Measurements from ENCODE around the gene TECPR2. TPM values are rescaled to one million over a fixed set of nuclear protein-coding genes. Genes with fewer than 3 reads are reported as not detected.

The TECPR2 gene
- total RNA-seq, 1 donor from 2014 or later, result 27.0 TPM

- no peak for TF ChIP-seq CTCF (conservative IDR thresholded peaks at IDR 0.05)
- H3K4me1 Mint-ChIP-seq, result no peaks in the 10 kb centered on the region
- H3K27ac Mint-ChIP-seq (ENCODE audit: unreplicated experiment), result no peak overlapping the region
- peaks cover 2% of the 10 kb centered on the region for H3K36me3 Mint-ChIP-seq (ENCODE audit: low read depth)
- no peaks in the 10 kb centered on the region for H3K27me3 Mint-ChIP-seq (ENCODE audit: low read depth)
- no peak overlapping the region for H3K4me3 Mint-ChIP-seq
- no peaks in the 10 kb centered on the region for H3K9me3 Mint-ChIP-seq
- no peak for DNase-seq (ENCODE audit: low read depth, low spot score)
These were observed 10.4 kb downstream of the TECPR2 start for GRCh38 chr14:102373110-102373509.

DNA sequence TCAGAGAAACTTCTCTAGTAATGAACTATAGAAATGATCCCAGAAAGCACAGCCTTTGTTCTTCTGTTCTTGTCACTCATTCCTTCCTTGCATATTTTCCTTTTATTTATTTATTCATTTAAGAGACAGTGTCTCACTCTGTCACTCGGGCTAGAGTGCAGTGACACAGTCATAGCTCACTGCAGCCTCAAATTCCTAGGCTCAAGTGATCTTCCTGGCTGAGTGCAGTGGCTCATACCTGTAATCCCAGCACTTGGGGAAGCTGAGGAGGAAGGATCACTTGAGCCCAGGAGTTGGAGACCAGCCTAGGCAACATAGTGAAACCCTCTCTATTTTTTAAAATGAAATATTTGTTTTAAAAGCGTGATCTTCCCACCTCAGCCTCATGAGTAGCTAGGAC, 11.5 kb downstream of the TECPR2 start:
- TF ChIP-seq CTCF (conservative IDR thresholded peaks at IDR 0.05), result no peak
- peak overlapping the region; percentile 35 for H3K27ac Mint-ChIP-seq (ENCODE audit: unreplicated experiment)
- DNase-seq (ENCODE audit: low read depth, low spot score), result no peak
- H3K36me3 Mint-ChIP-seq (ENCODE audit: low read depth), result peaks cover 6% of the 10 kb centered on the region
- H3K9me3 Mint-ChIP-seq, result no peaks in the 10 kb centered on the region
- no peak overlapping the region for H3K4me3 Mint-ChIP-seq
- H3K27me3 Mint-ChIP-seq (ENCODE audit: low read depth), result no peaks in the 10 kb centered on the region
- H3K4me1 Mint-ChIP-seq, result no peaks in the 10 kb centered on the region

- H3K27ac Mint-ChIP-seq (ENCODE audit: unreplicated experiment), result no peak overlapping the region
These were observed 12.4 kb downstream of the TECPR2 start for GRCh38 chr14:102375119-102375518.

DNA sequence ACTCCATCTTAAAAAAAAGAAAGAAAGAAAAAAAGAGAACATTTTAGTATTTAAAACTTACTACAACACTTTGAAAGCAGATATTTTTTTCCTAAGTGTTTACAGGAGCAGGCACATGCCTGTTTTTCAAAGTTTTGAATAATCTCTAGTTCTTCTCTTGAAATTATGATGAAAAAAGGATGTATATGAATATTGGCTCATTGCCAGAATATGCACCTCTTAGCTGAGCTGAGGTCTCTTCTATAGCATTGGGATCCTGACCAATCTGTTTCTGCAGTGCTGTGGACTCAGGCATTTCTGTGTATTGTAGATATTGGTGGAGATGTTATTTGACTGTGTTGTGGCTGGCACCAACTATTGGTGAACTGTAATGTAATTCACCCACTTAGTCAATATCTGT, 15.0 kb downstream of the TECPR2 start:
- Mint-ChIP-seq H3K4me1 (no peaks in the 10 kb centered on the region), H3K27ac (ENCODE audit: unreplicated experiment) (no peak overlapping the region), H3K27me3 (ENCODE audit: low read depth) (no peaks in the 10 kb centered on the region), H3K36me3 (ENCODE audit: low read depth) (peaks cover 13% of the 10 kb centered on the region), H3K9me3 (no peaks in the 10 kb centered on the region), H3K4me3 (no peak overlapping the region)
- DNase-seq (ENCODE audit: low read depth, low spot score), result no peak
- TF ChIP-seq CTCF (conservative IDR thresholded peaks at IDR 0.05), result no peak

More at GRCh38 chr14:102375119-102375518, 12.4 kb downstream of the TECPR2 start:
- Mint-ChIP-seq H3K4me1 (no peaks in the 10 kb centered on the region), H3K9me3 (no peaks in the 10 kb centered on the region), H3K36me3 (ENCODE audit: low read depth) (peaks cover 8% of the 10 kb centered on the region), H3K27me3 (ENCODE audit: low read depth) (no peaks in the 10 kb centered on the region), H3K4me3 (no peak overlapping the region)
- TF ChIP-seq CTCF (conservative IDR thresholded peaks at IDR 0.05), result no peak
- DNase-seq (ENCODE audit: low read depth, low spot score), result no peak

DNA sequence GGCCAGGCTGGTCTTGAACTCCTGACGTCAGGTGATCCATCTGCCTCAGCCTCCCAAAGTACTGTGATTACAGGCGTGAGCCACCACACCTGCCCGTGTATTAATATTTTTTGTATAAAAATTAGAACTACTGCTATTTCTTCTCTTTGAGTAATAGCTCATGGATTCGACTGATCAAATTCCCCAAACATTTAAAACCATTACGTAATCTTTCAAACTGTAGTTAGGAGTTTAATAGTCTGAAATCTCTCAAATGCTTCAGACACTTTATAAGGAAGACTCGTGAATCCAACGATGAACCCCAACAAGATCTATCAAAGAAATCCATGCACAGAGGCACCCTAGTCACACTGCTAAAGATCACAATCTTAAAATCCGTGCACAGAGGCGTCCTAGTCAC, 16.1 kb downstream of the TECPR2 start:
- DNase-seq (ENCODE audit: low read depth, low spot score), result no peak
- H3K36me3 Mint-ChIP-seq (ENCODE audit: low read depth), result peaks cover 13% of the 10 kb centered on the region
- no peaks in the 10 kb centered on the region for H3K27me3 Mint-ChIP-seq (ENCODE audit: low read depth)
- H3K27ac Mint-ChIP-seq (ENCODE audit: unreplicated experiment), result no peak overlapping the region
- no peak for TF ChIP-seq CTCF (conservative IDR thresholded peaks at IDR 0.05)
- H3K4me1 Mint-ChIP-seq, result no peaks in the 10 kb centered on the region
- H3K4me3 Mint-ChIP-seq, result no peak overlapping the region
- no peaks in the 10 kb centered on the region for H3K9me3 Mint-ChIP-seq

- DNase-seq (ENCODE audit: low read depth, low spot score), result no peak
- TF ChIP-seq CTCF (conservative IDR thresholded peaks at IDR 0.05), result no peak
- H3K4me3 Mint-ChIP-seq, result no peak overlapping the region
- H3K36me3 Mint-ChIP-seq (ENCODE audit: low read depth), result peaks cover 3% of the 10 kb centered on the region
- peaks cover 20% of the 10 kb centered on the region for H3K4me1 Mint-ChIP-seq
- no peaks in the 10 kb centered on the region for H3K27me3 Mint-ChIP-seq (ENCODE audit: low read depth)
- H3K27ac Mint-ChIP-seq (ENCODE audit: unreplicated experiment), result no peak overlapping the region
- no peaks in the 10 kb centered on the region for H3K9me3 Mint-ChIP-seq
These were observed 24.3 kb downstream of the TECPR2 start for GRCh38 chr14:102387086-102387485.
